GM18858 (cell line): ENCODE results near the gene DNAJC5.

Experiments
- ATAC-seq: cut with Tn5 transposase; IDR thresholded peaks from one replicate; pipeline ENCODE4 v1.9.1; 2021; ENCODE audit not compliant: unreplicated experiment

The DNAJC5 gene

DNA sequence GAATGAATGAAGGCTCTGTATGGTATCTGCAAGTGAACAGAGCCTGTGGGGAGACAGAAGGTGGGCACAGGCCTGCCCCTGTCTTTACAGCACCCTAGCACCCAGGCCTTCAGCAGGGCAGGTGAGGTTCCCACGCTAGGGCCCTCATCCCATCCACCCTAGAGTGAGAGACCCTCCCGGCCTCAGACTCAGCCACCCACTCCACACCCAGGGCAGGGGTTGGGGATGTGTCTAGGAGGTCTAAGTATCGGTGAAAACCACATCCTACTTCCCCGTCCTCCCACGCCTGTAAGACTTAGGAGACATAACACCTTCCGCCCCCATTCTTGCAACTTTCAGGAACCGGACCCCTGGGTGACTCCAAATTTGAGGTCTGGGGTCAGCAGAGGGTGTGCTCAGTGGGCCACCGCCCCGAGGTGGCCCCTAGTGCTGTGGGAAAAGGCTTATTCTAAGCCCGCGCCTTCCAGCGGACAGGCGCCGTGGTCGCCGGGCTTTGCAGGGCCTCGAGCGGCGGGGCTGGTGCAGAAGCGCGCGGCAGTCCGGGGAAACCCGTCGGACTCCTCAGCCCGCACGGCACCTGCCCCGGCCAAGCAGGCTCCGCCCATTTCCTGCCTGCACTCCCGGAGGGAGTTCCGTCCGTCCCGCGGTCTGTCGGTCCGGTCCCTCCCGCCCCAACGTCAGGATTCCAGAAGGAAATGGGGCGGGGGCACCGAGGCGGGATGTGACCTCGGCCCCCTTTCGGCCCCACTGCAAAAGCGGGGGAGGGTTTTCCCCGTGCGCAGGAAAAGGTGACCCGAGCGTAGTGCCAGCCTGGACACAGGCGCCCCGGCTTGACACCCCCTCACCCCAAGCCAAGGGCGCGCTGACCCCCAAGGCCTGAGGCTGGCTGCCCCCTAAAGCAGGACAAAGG, 83.6 kb downstream of the DNAJC5 start:
- ATAC-seq = no peak

DNA sequence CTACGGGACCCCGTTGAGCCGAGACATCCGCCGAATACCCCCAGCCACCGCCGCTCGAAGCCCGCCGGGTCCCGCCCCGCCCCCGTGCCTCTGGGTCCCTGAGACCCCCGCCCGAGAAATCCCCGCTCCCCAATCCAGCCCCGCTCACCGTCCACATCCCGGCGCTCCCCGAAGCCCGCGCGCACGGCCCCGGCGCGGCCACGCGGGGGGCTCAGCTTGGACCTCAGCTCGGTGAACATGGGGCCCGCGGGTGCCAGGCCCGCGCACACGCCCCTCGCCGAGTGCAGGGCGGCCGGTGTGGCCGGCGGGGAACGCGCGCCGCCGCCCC, 84.3 kb downstream of the DNAJC5 start:
- no peak for ATAC-seq

DNA sequence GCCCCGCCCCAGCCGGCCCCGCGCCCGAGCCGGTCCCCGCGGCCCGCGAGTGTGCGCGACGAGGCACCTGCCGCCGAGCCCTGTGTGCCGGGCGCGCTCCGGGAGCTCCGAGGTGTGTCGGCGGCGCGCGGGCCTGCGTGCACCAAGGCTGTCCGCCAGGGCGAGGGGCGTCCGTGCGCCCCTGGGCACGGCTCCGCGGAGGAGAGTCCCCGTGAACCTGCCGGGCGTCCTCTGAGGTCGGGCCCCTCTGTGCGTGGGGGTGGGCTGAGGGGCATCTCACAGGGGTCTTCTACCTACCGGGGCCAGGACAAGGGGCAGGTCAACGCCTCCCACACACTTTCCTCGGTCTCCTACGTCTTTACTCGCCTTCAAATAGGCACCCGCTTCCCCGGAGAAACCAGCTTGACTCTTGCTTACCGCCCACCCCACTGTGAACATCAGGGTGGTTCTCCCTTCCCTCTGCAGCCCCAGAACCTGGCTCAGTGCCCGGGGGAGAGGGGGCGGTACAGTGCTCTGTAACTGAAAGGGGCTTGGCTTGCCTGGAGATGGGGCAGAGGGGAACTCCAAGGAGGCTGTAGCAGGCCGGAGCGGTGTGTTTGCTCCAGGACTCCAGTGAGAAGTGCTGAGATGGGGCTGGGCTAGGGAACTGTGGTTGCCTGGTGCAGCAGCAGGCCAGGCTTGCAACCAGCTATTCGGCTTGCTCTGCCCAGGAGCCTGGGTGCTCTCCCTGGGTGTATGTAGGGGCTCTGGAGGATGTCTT, 84.8 kb downstream of the DNAJC5 start, which contains the start of gene SAMD10:
TSS of gene SAMD10 (minus strand) at position 86 of the 760 bp plus-strand sequence. CDS start 175 bp downstream, outside the sequence.
- no peak for ATAC-seq

DNA sequence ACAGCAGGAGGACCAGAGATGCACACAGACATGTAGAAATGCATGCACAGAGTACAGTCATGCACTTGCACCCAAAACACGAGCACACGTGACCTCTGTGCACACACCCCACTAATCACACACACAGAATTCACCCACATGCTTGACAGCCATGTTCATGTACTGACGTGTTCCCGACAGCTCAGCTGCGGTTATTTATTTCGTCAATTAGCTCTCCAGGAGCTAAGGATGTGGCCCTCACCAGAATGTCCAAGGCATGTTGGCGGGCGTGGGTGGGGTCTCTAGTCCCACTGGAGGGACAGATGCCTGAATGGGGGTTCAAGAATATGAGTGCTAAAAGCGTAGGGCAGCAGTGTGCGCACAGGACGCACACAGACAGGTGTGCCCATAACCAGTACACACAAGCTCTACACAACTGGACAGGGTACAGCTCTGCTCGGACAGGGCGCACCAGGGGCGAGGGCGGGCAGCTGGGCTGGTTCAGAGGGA, 85.4 kb downstream of the DNAJC5 start:
- ATAC-seq = no peak

DNA sequence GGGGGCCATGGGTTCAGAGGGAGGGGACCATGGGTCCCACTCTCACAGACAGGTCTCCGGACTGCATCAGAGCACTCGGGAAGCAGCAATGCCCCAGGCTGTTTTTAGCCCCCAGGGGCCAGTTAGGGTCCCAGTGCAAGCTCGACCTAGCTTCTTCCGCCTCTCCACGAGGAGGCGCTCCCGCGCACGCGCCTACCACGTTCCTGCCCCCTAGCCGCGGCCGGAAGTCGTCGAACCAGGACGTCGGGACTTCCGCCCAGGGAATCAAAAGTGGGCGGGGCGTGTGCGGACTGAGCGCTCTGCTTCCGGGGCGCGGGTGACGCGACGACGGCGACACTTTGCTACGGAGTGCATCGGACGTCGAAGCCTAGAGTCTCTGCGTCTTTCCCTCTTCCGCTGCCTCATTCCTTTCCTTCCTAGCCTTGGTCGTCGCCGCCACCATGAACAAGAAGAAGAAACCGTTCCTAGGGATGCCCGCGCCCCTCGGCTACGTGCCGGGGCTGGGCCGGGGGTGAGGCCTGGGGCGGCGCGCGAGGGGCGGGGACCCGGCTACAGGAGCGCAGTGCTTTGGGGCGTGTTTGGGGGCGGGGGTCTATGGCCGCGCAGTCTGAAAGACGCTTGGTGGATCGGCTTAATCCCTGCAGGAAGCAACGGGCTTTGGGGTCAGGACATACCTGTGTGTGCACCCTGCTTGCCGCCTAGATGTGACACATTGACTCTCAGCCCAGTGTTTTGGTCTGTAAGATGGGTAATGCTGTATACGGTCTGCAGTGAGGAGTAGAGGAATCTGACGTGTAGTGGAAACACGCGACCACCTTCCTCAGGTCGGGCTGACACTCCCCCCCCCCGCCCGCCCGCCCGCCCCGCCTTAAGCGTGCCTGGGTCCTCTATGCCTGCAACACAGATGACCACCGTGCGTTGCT, 86.1 kb downstream of the DNAJC5 start, which contains the start of gene PRPF6:
TSS of gene PRPF6 (plus strand) at position 327 of the 923 bp plus-strand sequence. CDS start at position 441, 114 bp downstream.
- ATAC-seq = peak; percentile 39

DNA sequence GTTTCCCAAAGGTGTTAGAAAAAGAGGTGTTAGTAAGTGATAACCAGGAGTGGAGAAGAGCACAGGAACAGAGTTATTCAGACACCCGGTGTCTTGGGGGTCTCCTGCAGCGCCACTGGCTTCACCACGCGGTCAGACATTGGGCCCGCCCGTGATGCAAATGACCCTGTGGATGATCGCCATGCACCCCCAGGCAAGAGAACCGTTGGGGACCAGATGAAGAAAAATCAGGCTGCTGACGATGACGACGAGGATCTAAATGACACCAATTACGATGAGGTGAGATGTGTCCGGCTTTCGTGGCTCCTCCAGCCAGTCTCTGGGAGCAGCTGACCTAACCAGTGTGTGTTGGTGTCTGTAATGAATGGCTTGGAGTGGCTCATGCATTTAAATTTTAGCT, 88.0 kb downstream of the DNAJC5 start:
- no peak for ATAC-seq
